Progenitor cell of endocrine pancreas (in vitro differentiated cells): ENCODE results near the gene PRKCE. TPM values are rescaled to one million over a fixed set of nuclear protein-coding genes. Genes with fewer than 3 reads are reported as not detected.

Experiments
- DNase-seq: peaks from one replicate; pipeline ENCODE4 v3.0.0; 2021; ENCODE audit warnings: low spot score; ENCODE audit not compliant: unreplicated experiment
- H3K27ac Mint-ChIP-seq: 2 replicates; pipeline ENCODE4 v1.8.0; 2021; ENCODE audit warnings: mild to moderate bottlenecking, moderate library complexity, mixed read lengths
- H3K27me3 Mint-ChIP-seq: 2 replicates; pipeline ENCODE4 v1.8.0; 2021; ENCODE audit warnings: mixed read lengths
- H3K36me3 Mint-ChIP-seq: 2 replicates; pipeline ENCODE4 v1.8.0; 2022; ENCODE audit warnings: mixed read lengths; ENCODE audit not compliant: insufficient read depth
- H3K4me1 Mint-ChIP-seq: 2 replicates; pipeline ENCODE4 v1.8.0; 2021; ENCODE audit warnings: low read depth, mixed read lengths
- H3K4me3 Mint-ChIP-seq: 2 replicates; pipeline ENCODE4 v1.8.0; 2021; ENCODE audit warnings: low read depth, mild to moderate bottlenecking, moderate library complexity, mixed read lengths
- H3K9me3 Mint-ChIP-seq: 2 replicates; pipeline ENCODE4 v1.8.0; 2021; ENCODE audit warnings: low read depth, mixed read lengths
- CTCF ChIP-seq: fragments of 200-600 bp; sonication (generic); IDR thresholded peaks from one replicate; pipeline ENCODE4 v1.5.0; 2021; ENCODE audit warnings: antibody characterized with exemption, mild to moderate bottlenecking; ENCODE audit not compliant: unreplicated experiment
- total RNA-seq: library from RNA; stranded (reverse); gene quantifications from 2 replicates; pipeline ENCODE4 v1.2.1, GENCODE V29; 2021

PRKCE gene
- total RNA-seq, 1 donor from 2014 or later = 4.2 TPM

- H3K36me3 Mint-ChIP-seq = no peaks in the 10 kb centered on the region
- no peak overlapping the region for H3K4me3 Mint-ChIP-seq
- no peak for TF ChIP-seq CTCF
- no peaks in the 10 kb centered on the region for H3K9me3 Mint-ChIP-seq
- no peak for DNase-seq
- no peak overlapping the region for H3K27ac Mint-ChIP-seq
- H3K4me1 Mint-ChIP-seq = peaks cover 8% of the 10 kb centered on the region
- H3K27me3 Mint-ChIP-seq = peaks cover 18% of the 10 kb centered on the region
Observed at GRCh38 chr2:45859682-45860081, 208.2 kb downstream of the PRKCE start.

- H3K4me1 Mint-ChIP-seq = peaks cover 8% of the 10 kb centered on the region
- DNase-seq = no peak
- H3K27ac Mint-ChIP-seq = no peak overlapping the region
- H3K4me3 Mint-ChIP-seq = no peak overlapping the region
- H3K36me3 Mint-ChIP-seq = no peaks in the 10 kb centered on the region
- no peaks in the 10 kb centered on the region for H3K9me3 Mint-ChIP-seq
- peaks cover 18% of the 10 kb centered on the region for H3K27me3 Mint-ChIP-seq
- TF ChIP-seq CTCF = no peak
Observed at GRCh38 chr2:45860136-45861121, 209.0 kb downstream of the PRKCE start.

- H3K4me3 Mint-ChIP-seq = no peak overlapping the region
- peaks cover 8% of the 10 kb centered on the region for H3K4me1 Mint-ChIP-seq
- no peak for DNase-seq
- no peak for TF ChIP-seq CTCF
- H3K27me3 Mint-ChIP-seq = peaks cover 12% of the 10 kb centered on the region
- no peaks in the 10 kb centered on the region for H3K9me3 Mint-ChIP-seq
- H3K27ac Mint-ChIP-seq = no peak overlapping the region
- H3K36me3 Mint-ChIP-seq = no peaks in the 10 kb centered on the region
Observed at GRCh38 chr2:45862843-45863242, 211.4 kb downstream of the PRKCE start.

GRCh38 chr2:45864121-45864520, 212.6 kb downstream of the PRKCE start:
- H3K27me3 Mint-ChIP-seq = peaks cover 12% of the 10 kb centered on the region
- no peak overlapping the region for H3K4me3 Mint-ChIP-seq
- no peaks in the 10 kb centered on the region for H3K9me3 Mint-ChIP-seq
- H3K36me3 Mint-ChIP-seq = no peaks in the 10 kb centered on the region
- H3K4me1 Mint-ChIP-seq = peaks cover 8% of the 10 kb centered on the region
- no peak overlapping the region for H3K27ac Mint-ChIP-seq
- no peak for TF ChIP-seq CTCF
- no peak for DNase-seq

GRCh38 chr2:45867349-45867748, 215.9 kb downstream of the PRKCE start:
- Mint-ChIP-seq H3K9me3 (no peaks in the 10 kb centered on the region), H3K4me3 (no peak overlapping the region), H3K27ac (no peak overlapping the region), H3K36me3 (no peaks in the 10 kb centered on the region), H3K27me3 (peaks cover 31% of the 10 kb centered on the region), H3K4me1 (no peaks in the 10 kb centered on the region)
- TF ChIP-seq CTCF = no peak
- no peak for DNase-seq
